Gastrocnemius medialis (tissue), 4 donors: ENCODE data around the gene GNL1.

ENCODE experiments used
- POLR2A ChIP-seq, 2 donors: fragments of 450-650 bp; IDR thresholded peaks; one replicate each; pipeline ENCODE4 v1.6.1; 2017; ENCODE audit warnings: antibody characterized with exemption in 2 of 2, mild to moderate bottlenecking in 2 of 2, moderate library complexity in 2 of 2
- TF ChIP-seq, protein P1 (sequence below), 5 experiments: fragments of 450-650 bp in 3 of 5; fragments of 200-600 bp in 2 of 5; sonication (generic) in 2 of 5; IDR thresholded peaks in 4 of 5; conservative IDR thresholded peaks in 1 of 5; 1 replicate in 4 of 5; 2 replicates in 1 of 5; pipeline ENCODE4 v1.5.1; 2016 to 2019; ENCODE audit warnings: antibody characterized with exemption in 5 of 5, mild to moderate bottlenecking in 3 of 5, moderate library complexity in 3 of 5

- TF ChIP-seq, protein P1, sequence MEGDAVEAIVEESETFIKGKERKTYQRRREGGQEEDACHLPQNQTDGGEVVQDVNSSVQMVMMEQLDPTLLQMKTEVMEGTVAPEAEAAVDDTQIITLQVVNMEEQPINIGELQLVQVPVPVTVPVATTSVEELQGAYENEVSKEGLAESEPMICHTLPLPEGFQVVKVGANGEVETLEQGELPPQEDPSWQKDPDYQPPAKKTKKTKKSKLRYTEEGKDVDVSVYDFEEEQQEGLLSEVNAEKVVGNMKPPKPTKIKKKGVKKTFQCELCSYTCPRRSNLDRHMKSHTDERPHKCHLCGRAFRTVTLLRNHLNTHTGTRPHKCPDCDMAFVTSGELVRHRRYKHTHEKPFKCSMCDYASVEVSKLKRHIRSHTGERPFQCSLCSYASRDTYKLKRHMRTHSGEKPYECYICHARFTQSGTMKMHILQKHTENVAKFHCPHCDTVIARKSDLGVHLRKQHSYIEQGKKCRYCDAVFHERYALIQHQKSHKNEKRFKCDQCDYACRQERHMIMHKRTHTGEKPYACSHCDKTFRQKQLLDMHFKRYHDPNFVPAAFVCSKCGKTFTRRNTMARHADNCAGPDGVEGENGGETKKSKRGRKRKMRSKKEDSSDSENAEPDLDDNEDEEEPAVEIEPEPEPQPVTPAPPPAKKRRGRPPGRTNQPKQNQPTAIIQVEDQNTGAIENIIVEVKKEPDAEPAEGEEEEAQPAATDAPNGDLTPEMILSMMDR (IDR thresholded peaks at IDR 0.05 in 4 of 5, conservative IDR thresholded peaks at IDR 0.05 in 1 of 5): no peak
- TF ChIP-seq POLR2A (IDR thresholded peaks at IDR 0.05): no peak
These were observed 21.8 kb upstream of the GNL1 start for GRCh38 chr6:30578051-30578450.
